Endothelial cell of umbilical vein (primary cell): ENCODE results near the gene SOCS3. TPM values are rescaled to one million over a fixed set of nuclear protein-coding genes. Genes with fewer than 3 reads are reported as not detected.

Experiments used
- BruUV-seq: library from RNA; stranded (reverse); fragments of 400-500 nt; replicated peaks from 2 replicates; lab custom pipeline; 2021; lab: Mats Ljungman, UMichigan
- CTCF ChIA-PET: fragments of 300-600, 350-600 bp; sonication (Branson Sonifier 250); formaldehyde crosslinking; loops from one replicate; lab custom pipeline; 2021; ENCODE audit warnings: antibody characterized with exemption, inconsistent platforms; lab: Charles Lee
- POLR2A ChIA-PET: fragments of 300-600, 350-600 bp; sonication (Branson Sonifier 250); formaldehyde crosslinking; loops from one replicate; lab custom pipeline; 2021; ENCODE audit warnings: antibody characterized with exemption, inconsistent platforms; lab: Charles Lee
- DNase-seq: peaks from one replicate; pipeline ENCODE4 v3.0.0-alpha.2; 2011; ENCODE audit warnings: low read depth, low spot score
- FAIRE-seq: peaks from 2 replicates; lab custom pipeline; 2011; peaks lifted over from hg19 to GRCh38; lab: Jason Lieb, UNC
- H2AFZ ChIP-seq: 2 replicates; pipeline ENCODE4 v1.6.0; 2012; ENCODE audit warnings: low read depth, low read length, control low read depth, inconsistent platforms
- H3K27ac ChIP-seq: 2 replicates; pipeline ENCODE4 v1.5.1; 2011; ENCODE audit warnings: low read depth, mild to moderate bottlenecking, control low read depth, low read length, moderate library complexity; ENCODE audit not compliant: insufficient read depth
- H3K27me3 ChIP-seq, 2 experiments: 2 replicates each; pipeline versions ENCODE4 v1.6.0 to v1.6.1; 2011; ENCODE audit warnings: low read length in 2 of 2, mixed read lengths in 1 of 2; ENCODE audit not compliant: control insufficient read depth in 2 of 2, insufficient read depth in 2 of 2
- H3K36me3 ChIP-seq, 2 experiments: 2 replicates in 1 of 2; 3 replicates in 1 of 2; pipeline ENCODE4 v1.5.1; 2011; ENCODE audit warnings: low read length in 2 of 2, mild to moderate bottlenecking in 1 of 2, moderate library complexity in 1 of 2; ENCODE audit not compliant: control insufficient read depth in 2 of 2, insufficient read depth in 2 of 2; ENCODE audit errors: extremely low read depth in 1 of 2
- H3K4me1 ChIP-seq: 3 replicates; pipeline ENCODE4 v1.5.1; 2011; ENCODE audit warnings: mild to moderate bottlenecking, low read length; ENCODE audit not compliant: control insufficient read depth, insufficient read depth; ENCODE audit errors: extremely low read depth
- H3K4me2 ChIP-seq: 2 replicates; pipeline ENCODE4 v1.6.1; 2011; ENCODE audit warnings: low read length, control low read depth, mixed read lengths; ENCODE audit not compliant: insufficient read depth
- H3K4me3 ChIP-seq, 3 experiments: fragments of 200-600 bp in 1 of 3; sonication (generic), shearing (Covaris generic) in 1 of 3; replicated peaks in 1 of 3; 2 replicates each; pipeline ENCODE4 v1.5.1; 2011 to 2016; ENCODE audit warnings: control low read depth in 3 of 3, low read length in 3 of 3, mild to moderate bottlenecking in 2 of 3, inconsistent platforms in 1 of 3, low read depth in 1 of 3, moderate library complexity in 1 of 3; ENCODE audit not compliant: insufficient read depth in 1 of 3
- H3K79me2 ChIP-seq: 2 replicates; pipeline ENCODE4 v1.6.0; 2012; ENCODE audit warnings: low read length, inconsistent platforms; ENCODE audit not compliant: control insufficient read depth, insufficient read depth
- H3K9ac ChIP-seq: replicated peaks from 2 replicates; pipeline ENCODE3; 2011; ENCODE audit warnings: low read length, control low read depth; ENCODE audit not compliant: insufficient read depth; ENCODE audit errors: extremely low read depth
- H3K9me1 ChIP-seq: replicated peaks from 3 replicates; pipeline ENCODE4 v1.6.0; 2011; ENCODE audit warnings: mild to moderate bottlenecking, low read length; ENCODE audit not compliant: control insufficient read depth, insufficient read depth; ENCODE audit errors: extremely low read depth
- H3K9me3 ChIP-seq: replicated peaks from 2 replicates; pipeline ENCODE4 v1.5.1; 2012; ENCODE audit warnings: low read length, inconsistent platforms; ENCODE audit not compliant: control insufficient read depth, insufficient read depth
- H4K20me1 ChIP-seq: replicated peaks from 2 replicates; pipeline ENCODE3; 2011; ENCODE audit warnings: mild to moderate bottlenecking, low read length; ENCODE audit not compliant: control insufficient read depth, insufficient read depth; ENCODE audit errors: extremely low read depth
- CTCF ChIP-seq, 2 donors: IDR thresholded peaks; 1 replicate in 1 of 2; 2 replicates in 1 of 2; pipeline ENCODE4 v1.5.1; 2011; ENCODE audit warnings: low read length in 2 of 2, mild to moderate bottlenecking in 2 of 2, moderate library complexity in 2 of 2, control low read depth in 1 of 2, inconsistent platforms in 1 of 2, low read depth in 1 of 2; ENCODE audit not compliant: insufficient read depth in 1 of 2; ENCODE audit errors: extremely low read depth in 1 of 2
- EZH2 ChIP-seq: IDR thresholded peaks from 2 replicates; pipeline ENCODE4 v1.6.1; 2012; ENCODE audit warnings: borderline replicate concordance, low read depth, mild to moderate bottlenecking, moderate library complexity, low read length, inconsistent platforms; ENCODE audit not compliant: severe bottlenecking
- FOS ChIP-seq: IDR thresholded peaks from 2 replicates; pipeline ENCODE4 v1.6.1; 2011; ENCODE audit warnings: mild to moderate bottlenecking, low read length, moderate library complexity, borderline replicate concordance; ENCODE audit not compliant: insufficient read depth
- GATA2 ChIP-seq: IDR thresholded peaks from 2 replicates; pipeline ENCODE4 v1.7.0; 2011; ENCODE audit warnings: low read depth, mild to moderate bottlenecking, moderate library complexity, mixed read lengths, low read length; ENCODE audit not compliant: insufficient read length, insufficient read depth
- JUN ChIP-seq: IDR thresholded peaks from 2 replicates; pipeline ENCODE4 v1.6.1; 2011; ENCODE audit warnings: borderline replicate concordance, low read depth; ENCODE audit not compliant: insufficient read length, insufficient read depth
- MYC ChIP-seq: IDR thresholded peaks from one replicate; pipeline ENCODE4 v1.6.1; 2011; ENCODE audit warnings: mild to moderate bottlenecking, low read depth, low read length
- POLR2AphosphoS5 ChIP-seq: IDR thresholded peaks from 2 replicates; pipeline ENCODE4 v1.6.1; 2012; ENCODE audit warnings: low read depth, mild to moderate bottlenecking, control low read depth, low read length, moderate library complexity; ENCODE audit not compliant: insufficient read depth
- dilution Hi-C: fragments of 300-500 bp; cut with MboI; formaldehyde crosslinking; loops from one replicate; pipeline ENCODE4 v1.15.0; 2019; ENCODE audit warnings: low sequenced_read_pairs; ENCODE audit not compliant: extremely low pct_ligation_motif_present
- intact Hi-C: fragments of 100-400 bp; cut with micrococcal nuclease; formaldehyde crosslinking; loops from one replicate; pipeline ENCODE4 v1.10.0; 2022
- polyA plus RNA-seq, 4 experiments: library from polyadenylated mRNA; depleted of rRNA in 3 of 4; stranded (reverse) in 3 of 4; unstranded in 1 of 4; fragments of >200 nt; gene quantifications; 2 replicates each; pipeline versions ENCODE4 v1.2.1 to v1.2.3, GENCODE V29; 2011 to 2012; ENCODE audit warnings: missing spikeins in 1 of 4
- total RNA-seq: library from RNA; stranded (reverse); gene quantifications from 2 replicates; pipeline ENCODE4 v1.2.3, GENCODE V29; 2021

Gene SOCS3
- total and polyA plus RNA-seq, 2 donors (not counting 3 experiments of a cell fraction or from before 2014, with no cell fraction given) = 6.2 to 14.3 TPM

GRCh38 chr17:78307887-78308638, 51.8 kb downstream of the SOCS3 start:
- Histone ChIP-seq H3K36me3 (no peaks in the 10 kb centered on the region), H3K4me2 (no peak overlapping the region), H3K27me3 (no peaks in the 10 kb centered on the region), H2AFZ (no peak overlapping the region), H3K9me1 (no peaks in the 10 kb centered on the region), H4K20me1 (no peaks in the 10 kb centered on the region), H3K9ac (no peak overlapping the region), H3K27ac (no peak overlapping the region), H3K4me1 (peaks cover 4% of the 10 kb centered on the region), H3K4me3 (no peak overlapping the region), H3K9me3 (no peaks in the 10 kb centered on the region), H3K79me2 (no peaks in the 10 kb centered on the region)
- BruUV-seq = no TSS peak
- POLR2A ChIA-PET = interaction anchor here (0.6 to 0.7 kb wide), 2 partner anchors 40 to 41 kb away, joined by 3 read pairs; no protein-coding TSS in a partner anchor
- FAIRE-seq (no peak), DNase-seq (no peak)
- intact Hi-C loops (no loop called here), dilution Hi-C loops (no loop called here)
- CTCF ChIA-PET = interaction anchor here (0.7 to 0.9 kb wide), 2 partner anchors 11 to 53 kb away, joined by 3 read pairs; no protein-coding TSS in a partner anchor
- no peak for TF ChIP-seq CTCF (IDR thresholded peaks at IDR 0.05; ENCODE audit: extremely low read depth in 1 of 2, insufficient read depth in 1 of 2, low read depth in 1 of 2, low read length in 2 of 2)
- no peak for TF ChIP-seq POLR2AphosphoS5
- TF ChIP-seq MYC = no peak
- no peak for TF ChIP-seq JUN
- no peak for TF ChIP-seq FOS
- TF ChIP-seq EZH2 = no peak
- no peak for TF ChIP-seq GATA2
